ENCODE results near the gene MCUB. TPM values are rescaled to one million over a fixed set of nuclear protein-coding genes. Genes with fewer than 3 reads are reported as not detected.

MCUB gene
- total RNA-seq, 1 experiment from 2014 or later: 24.1 TPM

DNA sequence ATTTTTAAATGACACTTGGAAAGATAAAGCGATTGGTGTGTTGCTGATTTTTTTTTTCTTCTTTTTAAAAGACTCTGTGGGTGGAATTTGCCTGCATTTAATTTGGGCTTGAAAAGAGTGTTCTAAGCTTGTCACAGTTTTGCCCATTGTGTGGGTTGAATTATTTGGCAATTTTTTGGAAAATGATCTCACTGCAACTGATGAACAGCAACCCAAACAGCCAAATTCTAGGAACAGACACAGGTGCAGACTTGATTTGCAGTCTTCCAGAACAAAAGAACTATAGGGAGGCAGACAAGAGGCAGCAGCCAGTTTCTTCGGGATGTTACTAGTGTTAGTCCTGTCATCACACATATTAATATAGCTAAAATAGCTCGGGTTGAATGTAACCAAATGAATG lies 102.7 kb downstream of the MCUB start:
- ATAC-seq (no peak), DNase-seq (ENCODE audit: low read depth, low spot score) (no peak)
- ChIA-PET CTCF (no interaction called here), POLR2A (no interaction called here)
- intact Hi-C loops (cut with micrococcal nuclease; ENCODE audit: unreplicated experiment) (no loop called here), in situ Hi-C loops (cut with HindIII; ENCODE audit: low pct_unique_long_range_greater_than_20kb, low sequenced_read_pairs) (no loop called here)
- Histone ChIP-seq H3K36me3 (ENCODE audit: control insufficient read depth, insufficient read depth, low read length) (no peaks in the 10 kb centered on the region), H3K4me1 (ENCODE audit: control insufficient read depth, insufficient read depth, low read length) (no peaks in the 10 kb centered on the region), H3K27ac (ENCODE audit: low read length) (no peak overlapping the region), H3K9me3 (ENCODE audit: control insufficient read depth, insufficient read depth, low read depth, low read length) (no peaks in the 10 kb centered on the region), H3K27me3 (ENCODE audit: control insufficient read depth, insufficient read depth, low read length) (no peaks in the 10 kb centered on the region), H3K4me3 (ENCODE audit: low read depth in 2 of 2, low read length in 2 of 2) (no peak overlapping the region)
- BruUV-seq (replicated peaks): no TSS peak
- TF ChIP-seq TCF7L2 (IDR thresholded peaks at IDR 0.05; ENCODE audit: low read depth, low read length): no peak
- no peak for TF ChIP-seq REST (IDR thresholded peaks at IDR 0.05; ENCODE audit: insufficient read depth in 1 of 2, low read depth in 2 of 2, low read length in 1 of 2)
- TF ChIP-seq POLR2AphosphoS5 (IDR thresholded peaks at IDR 0.05; ENCODE audit: low read depth, low read length): no peak
- no peak for TF ChIP-seq SIN3A (IDR thresholded peaks at IDR 0.05; ENCODE audit: borderline replicate concordance, insufficient read depth, low read depth, low read length)
- TF ChIP-seq, protein P1, sequence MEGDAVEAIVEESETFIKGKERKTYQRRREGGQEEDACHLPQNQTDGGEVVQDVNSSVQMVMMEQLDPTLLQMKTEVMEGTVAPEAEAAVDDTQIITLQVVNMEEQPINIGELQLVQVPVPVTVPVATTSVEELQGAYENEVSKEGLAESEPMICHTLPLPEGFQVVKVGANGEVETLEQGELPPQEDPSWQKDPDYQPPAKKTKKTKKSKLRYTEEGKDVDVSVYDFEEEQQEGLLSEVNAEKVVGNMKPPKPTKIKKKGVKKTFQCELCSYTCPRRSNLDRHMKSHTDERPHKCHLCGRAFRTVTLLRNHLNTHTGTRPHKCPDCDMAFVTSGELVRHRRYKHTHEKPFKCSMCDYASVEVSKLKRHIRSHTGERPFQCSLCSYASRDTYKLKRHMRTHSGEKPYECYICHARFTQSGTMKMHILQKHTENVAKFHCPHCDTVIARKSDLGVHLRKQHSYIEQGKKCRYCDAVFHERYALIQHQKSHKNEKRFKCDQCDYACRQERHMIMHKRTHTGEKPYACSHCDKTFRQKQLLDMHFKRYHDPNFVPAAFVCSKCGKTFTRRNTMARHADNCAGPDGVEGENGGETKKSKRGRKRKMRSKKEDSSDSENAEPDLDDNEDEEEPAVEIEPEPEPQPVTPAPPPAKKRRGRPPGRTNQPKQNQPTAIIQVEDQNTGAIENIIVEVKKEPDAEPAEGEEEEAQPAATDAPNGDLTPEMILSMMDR (IDR thresholded peaks at IDR 0.05): no peak

DNA sequence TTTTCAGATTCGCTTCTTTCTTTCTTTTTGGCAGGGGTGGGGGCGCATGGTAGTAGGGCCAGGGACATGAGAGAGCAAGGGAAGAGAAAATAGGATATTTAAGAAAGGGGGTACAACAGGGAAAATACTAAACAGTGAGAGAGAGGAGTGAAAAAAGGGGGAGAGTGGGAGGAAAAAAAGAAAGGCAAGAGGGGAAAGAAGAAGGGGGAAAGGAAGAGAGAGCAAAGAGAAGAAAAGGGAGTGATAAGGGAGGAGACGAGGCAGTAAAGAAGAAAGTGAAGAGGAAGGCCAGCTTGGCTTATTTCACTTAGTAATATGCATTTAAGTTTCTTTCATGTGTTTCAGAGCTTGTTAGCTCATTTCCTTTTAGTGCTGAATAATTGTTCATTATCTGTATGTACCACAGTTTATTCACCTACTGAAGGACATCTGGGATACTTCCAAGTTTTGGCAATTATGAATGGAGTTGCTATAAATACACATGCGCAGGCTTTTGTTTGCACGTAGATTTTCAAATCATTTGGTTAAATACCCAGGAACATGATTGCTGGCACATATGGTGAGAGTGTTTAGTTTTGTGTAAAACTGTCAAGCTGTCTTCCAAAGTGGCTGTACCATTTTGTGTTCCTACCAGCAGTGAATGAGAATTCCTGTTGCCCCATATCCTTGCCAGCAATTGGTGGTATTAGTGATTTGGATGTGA lies 105.9 kb downstream of the MCUB start:
- no peak overlapping the region for H3K27ac ChIP-seq (ENCODE audit: low read length)
- POLR2A ChIA-PET: no interaction called here
- no peaks in the 10 kb centered on the region for H3K4me1 ChIP-seq (ENCODE audit: control insufficient read depth, insufficient read depth, low read length)
- ATAC-seq (no peak), DNase-seq (ENCODE audit: low read depth, low spot score) (no peak)
- no peaks in the 10 kb centered on the region for H3K9me3 ChIP-seq (ENCODE audit: control insufficient read depth, insufficient read depth, low read depth, low read length)
- H3K36me3 ChIP-seq (ENCODE audit: control insufficient read depth, insufficient read depth, low read length): no peaks in the 10 kb centered on the region
- no peak overlapping the region for H3K4me3 ChIP-seq (ENCODE audit: low read depth in 2 of 2, low read length in 2 of 2)
- no TSS peak for BruUV-seq (replicated peaks)
- H3K27me3 ChIP-seq (ENCODE audit: control insufficient read depth, insufficient read depth, low read length): no peaks in the 10 kb centered on the region
- CTCF ChIA-PET: no interaction called here
- TF ChIP-seq TCF7L2 (IDR thresholded peaks at IDR 0.05; ENCODE audit: low read depth, low read length) (no peak), SIN3A (IDR thresholded peaks at IDR 0.05; ENCODE audit: borderline replicate concordance, insufficient read depth, low read depth, low read length) (no peak), POLR2AphosphoS5 (IDR thresholded peaks at IDR 0.05; ENCODE audit: low read depth, low read length) (no peak), REST (IDR thresholded peaks at IDR 0.05; ENCODE audit: insufficient read depth in 1 of 2, low read depth in 2 of 2, low read length in 1 of 2) (no peak)
- TF ChIP-seq, protein P1 (IDR thresholded peaks at IDR 0.05): no peak
- in situ Hi-C loops (cut with HindIII; ENCODE audit: low pct_unique_long_range_greater_than_20kb, low sequenced_read_pairs): no loop called here
- intact Hi-C loops (cut with micrococcal nuclease; ENCODE audit: unreplicated experiment): no loop called here
